HepG2 (cell line): ENCODE results near the gene LYRM9. TPM values are rescaled to one million over a fixed set of nuclear protein-coding genes. Genes with fewer than 3 reads are reported as not detected.

Experiments used
- ATAC-seq: fragments of 200-7000 bp; cut with Tn5 transposase; 3 replicates; pipeline ENCODE4 v1.9.1; 2020; ENCODE audit warnings: mild to moderate bottlenecking, moderate library complexity
- BruUV-seq: library from RNA; stranded (reverse); fragments of 400-500 nt; replicated peaks from 2 replicates; lab custom pipeline; 2021; lab: Mats Ljungman, UMichigan
- CTCF ChIA-PET: fragments of 300-600 bp; formaldehyde crosslinking; extraction: SDS; loops from one replicate; lab custom pipeline; 2021; ENCODE audit warnings: low total read pairs, inconsistent platforms, low intra/inter-chr PET ratio; lab: Yijun Ruan, JAX
- POLR2A ChIA-PET: fragments of 350-600 bp; sonication (Branson Sonifier 250); formaldehyde crosslinking; loops from one replicate; lab custom pipeline; 2020; ENCODE audit warnings: antibody characterized with exemption, inconsistent platforms; lab: Yijun Ruan, JAX
- DNase-seq: peaks from one replicate; pipeline ENCODE4 v3.0.0-alpha.2; 2015; ENCODE audit warnings: low spot score
- FAIRE-seq: peaks from 3 replicates; lab custom pipeline; 2011; peaks lifted over from hg19 to GRCh38; lab: Jason Lieb, UNC
- H2AFZ ChIP-seq: one replicate; pipeline ENCODE4 v1.6.1; 2011; ENCODE audit warnings: low read length, inconsistent platforms
- H3K27ac ChIP-seq: fragments of 300-600 bp; 3 replicates; pipeline ENCODE4 v1.8.0; 2011; ENCODE audit warnings: mixed run types, mild to moderate bottlenecking, mixed read lengths, low read length, inconsistent platforms; ENCODE audit not compliant: insufficient read depth; ENCODE audit errors: extremely low read length
- H3K27me3 ChIP-seq, 2 experiments: fragments of 200-600 bp in 1 of 2; 2 replicates in 1 of 2; 3 replicates in 1 of 2; pipeline versions ENCODE4 v1.6.0 to v1.8.0; 2011; ENCODE audit warnings: low read length in 2 of 2, mild to moderate bottlenecking in 2 of 2, moderate library complexity in 2 of 2, inconsistent platforms in 1 of 2; ENCODE audit not compliant: insufficient read depth in 2 of 2, control insufficient read depth in 1 of 2
- H3K36me3 ChIP-seq, 2 experiments: fragments of 200-600 bp in 1 of 2; replicated peaks in 1 of 2; 2 replicates in 1 of 2; 3 replicates in 1 of 2; pipeline versions ENCODE4 v1.5.1 to v1.8.0; 2011; ENCODE audit warnings: low read length in 2 of 2, inconsistent platforms in 1 of 2; ENCODE audit not compliant: insufficient read depth in 2 of 2, control insufficient read depth in 1 of 2
- H3K4me1 ChIP-seq: 2 replicates; pipeline ENCODE4 v1.5.1; 2012; ENCODE audit warnings: low read length, inconsistent platforms; ENCODE audit not compliant: insufficient read depth
- H3K4me2 ChIP-seq: 2 replicates; pipeline ENCODE4 v1.6.0; 2011; ENCODE audit warnings: low read depth, low read length, inconsistent platforms
- H3K4me3 ChIP-seq, 3 experiments: fragments of 200-600 bp in 1 of 3; sonication (generic), shearing (Covaris generic) in 1 of 3; replicated peaks in 1 of 3; 2 replicates each; pipeline ENCODE4 v1.5.1; 2011 to 2016; ENCODE audit warnings: low read length in 3 of 3, inconsistent platforms in 2 of 3, low read depth in 2 of 3, mild to moderate bottlenecking in 2 of 3, control low read depth in 1 of 3, mixed read lengths in 1 of 3; ENCODE audit not compliant: insufficient read depth in 1 of 3
- H3K79me2 ChIP-seq: one replicate; pipeline ENCODE4 v1.6.1; 2011; ENCODE audit warnings: low read length, inconsistent platforms; ENCODE audit not compliant: insufficient read depth
- H3K9ac ChIP-seq: 2 replicates; pipeline ENCODE4 v1.6.0; 2011; ENCODE audit warnings: mild to moderate bottlenecking, low read depth, low read length, inconsistent platforms; ENCODE audit not compliant: insufficient read depth
- H3K9me3 ChIP-seq: 2 replicates; pipeline ENCODE4 v1.5.1; 2012; ENCODE audit warnings: mild to moderate bottlenecking, low read length
- H4K20me1 ChIP-seq: 2 replicates; pipeline ENCODE4 v1.6.0; 2011; ENCODE audit warnings: inconsistent platforms, mild to moderate bottlenecking, low read length, moderate library complexity; ENCODE audit not compliant: insufficient read depth
- HMGXB3 ChIP-seq: sonication (generic); formaldehyde crosslinking; IDR thresholded peaks from 2 replicates; pipeline ENCODE4 v1.4.0; 2020; ENCODE audit warnings: missing genetic modification reagents, borderline replicate concordance
- LRRFIP1 ChIP-seq: sonication (generic); formaldehyde crosslinking; conservative IDR thresholded peaks from 2 replicates; pipeline ENCODE4 v1.4.0; 2020; ENCODE audit warnings: missing genetic modification reagents
- POGK ChIP-seq: sonication (generic); formaldehyde crosslinking; conservative IDR thresholded peaks from 2 replicates; pipeline ENCODE4 v1.8.0; 2022; ENCODE audit warnings: mild to moderate bottlenecking, moderate library complexity, missing genetic modification reagents
- PRDM4 ChIP-seq: sonication (generic); formaldehyde crosslinking; IDR thresholded peaks from 2 replicates; pipeline ENCODE4 v1.9.0; 2021; ENCODE audit warnings: missing genetic modification reagents, borderline replicate concordance
- TCF12 ChIP-seq, 2 experiments: fragments of 450-650 bp in 1 of 2; sonication (generic) in 1 of 2; formaldehyde crosslinking in 1 of 2; IDR thresholded peaks; 2 replicates each; pipeline versions ENCODE4 v1.6.1 to v1.8.0; 2017 to 2022; ENCODE audit warnings: antibody characterized with exemption in 1 of 2, mild to moderate bottlenecking in 1 of 2, missing genetic modification reagents in 1 of 2, moderate library complexity in 1 of 2
- TERF1 ChIP-seq: sonication (generic); formaldehyde crosslinking; IDR thresholded peaks from 2 replicates; pipeline ENCODE4 v1.8.0; 2022; ENCODE audit warnings: mild to moderate bottlenecking, missing genetic modification reagents, moderate library complexity
- WGBS: methylation state at CpG from one replicate; pipeline ENCODE4 v1.1.6; 2017; ENCODE audit warnings: low lambda C conversion rate; 5-methylcytosine and 5-hydroxymethylcytosine counted together
- in situ Hi-C: cut with HindIII; loops from 2 replicates; pipeline ENCODE4 v1.10.0; 2017; ENCODE audit warnings: low pct_unique_long_range_greater_than_20kb; ENCODE audit not compliant: extremely low pct_ligation_motif_present
- intact Hi-C: fragments of 100-400 bp; cut with micrococcal nuclease; formaldehyde crosslinking; loops from one replicate; pipeline ENCODE4 v1.10.0; 2022; ENCODE audit not compliant: unreplicated experiment
- polyA plus RNA-seq, 8 experiments: library from polyadenylated mRNA; depleted of rRNA in 3 of 8; stranded (reverse) in 7 of 8; unstranded in 1 of 8; fragments of >200 nt; fragmentation: Illumina TruSeq in 4 of 8; extraction: Trizol in 4 of 8; gene quantifications; 2 replicates each; pipeline versions ENCODE4 v1.2.1 to v1.2.3, GENCODE V29; 2011 to 2016; ENCODE audit warnings: low read depth in 4 of 8, missing spikeins in 1 of 8, mixed read lengths in 1 of 8; ENCODE audit not compliant: insufficient read depth in 1 of 8
- total RNA-seq, 5 experiments: library from RNA; depleted of rRNA; stranded (reverse); fragments of >200 nt; fragmentation: Illumina TruSeq; extraction: Trizol; gene quantifications; 2 replicates each; pipeline ENCODE4 v1.2.3, GENCODE V29; 2016; ENCODE audit warnings: low read depth in 1 of 5

Gene LYRM9
- total and polyA plus RNA-seq, 2 of the 13 experiments (the other 11 are each of a cell fraction or from before 2014, with no cell fraction given) = 0.24 to 0.66 TPM

GRCh38 chr17:27893841-27894503 is 807 bp upstream of the LYRM9 start:
- POLR2A ChIA-PET = no interaction called here
- no peak overlapping the region for H3K27ac ChIP-seq
- BruUV-seq = no TSS peak

More at GRCh38 chr17:27893841-27894503, 807 bp upstream of the LYRM9 start:
- Histone ChIP-seq H3K4me3 (no peak overlapping the region), H2AFZ (no peak overlapping the region), H3K27me3 (no peaks in the 10 kb centered on the region), H3K9ac (no peak overlapping the region), H3K9me3 (no peaks in the 10 kb centered on the region), H3K4me2 (no peak overlapping the region), H3K79me2 (no peaks in the 10 kb centered on the region), H3K36me3 (no peaks in the 10 kb centered on the region), H3K4me1 (peaks cover 20% of the 10 kb centered on the region), H4K20me1 (no peaks in the 10 kb centered on the region)
- 12% methylated on average over 7 of the region's 7 CpGs for WGBS
- intact Hi-C loops = no loop called here
- DNase-seq = no peak
- ATAC-seq = no peak
- FAIRE-seq = no peak
- in situ Hi-C loops = loop anchor here (25.0 kb wide), 1 partner anchor 407 kb away; no protein-coding TSS in a partner anchor
- CTCF ChIA-PET = interaction anchor here (1.6 kb wide), 1 partner anchor 88 kb away, joined by 6 read pairs; no protein-coding TSS in a partner anchor
- TF ChIP-seq TERF1 (CRISPR knock-in tag) = no peak
- no peak for TF ChIP-seq TCF12 (IDR thresholded peaks at IDR 0.05)
- TF ChIP-seq TCF12 (CRISPR knock-in tag; IDR thresholded peaks at IDR 0.05) = no peak
- no peak for TF ChIP-seq PRDM4 (CRISPR knock-in tag)
- no peak for TF ChIP-seq POGK (CRISPR knock-in tag)
- no peak for TF ChIP-seq HMGXB3 (CRISPR knock-in tag)
- TF ChIP-seq LRRFIP1 (CRISPR knock-in tag) = no peak
